ENCODE data around the gene ETV4.

DNA sequence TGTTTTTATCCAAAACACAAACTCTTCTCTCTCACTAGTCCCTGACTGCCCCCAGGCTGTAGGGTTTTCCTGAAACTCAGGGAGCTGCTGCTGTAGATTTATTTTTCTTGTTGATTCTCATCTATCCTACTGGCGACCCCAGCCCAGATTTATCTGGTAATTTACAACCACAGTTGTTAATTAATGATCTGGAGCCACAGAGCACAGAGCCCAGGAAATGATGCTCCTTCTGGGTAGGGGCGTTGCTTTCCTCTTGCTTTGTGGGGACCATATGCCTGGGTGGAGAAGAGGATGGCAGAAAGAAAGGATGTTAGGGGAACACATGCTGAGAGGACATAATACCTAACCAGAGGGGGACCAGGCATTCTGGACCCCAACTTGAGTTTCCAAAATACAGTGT, 7.4 kb upstream of the ETV4 start:
- TF ChIP-seq, protein P1, sequence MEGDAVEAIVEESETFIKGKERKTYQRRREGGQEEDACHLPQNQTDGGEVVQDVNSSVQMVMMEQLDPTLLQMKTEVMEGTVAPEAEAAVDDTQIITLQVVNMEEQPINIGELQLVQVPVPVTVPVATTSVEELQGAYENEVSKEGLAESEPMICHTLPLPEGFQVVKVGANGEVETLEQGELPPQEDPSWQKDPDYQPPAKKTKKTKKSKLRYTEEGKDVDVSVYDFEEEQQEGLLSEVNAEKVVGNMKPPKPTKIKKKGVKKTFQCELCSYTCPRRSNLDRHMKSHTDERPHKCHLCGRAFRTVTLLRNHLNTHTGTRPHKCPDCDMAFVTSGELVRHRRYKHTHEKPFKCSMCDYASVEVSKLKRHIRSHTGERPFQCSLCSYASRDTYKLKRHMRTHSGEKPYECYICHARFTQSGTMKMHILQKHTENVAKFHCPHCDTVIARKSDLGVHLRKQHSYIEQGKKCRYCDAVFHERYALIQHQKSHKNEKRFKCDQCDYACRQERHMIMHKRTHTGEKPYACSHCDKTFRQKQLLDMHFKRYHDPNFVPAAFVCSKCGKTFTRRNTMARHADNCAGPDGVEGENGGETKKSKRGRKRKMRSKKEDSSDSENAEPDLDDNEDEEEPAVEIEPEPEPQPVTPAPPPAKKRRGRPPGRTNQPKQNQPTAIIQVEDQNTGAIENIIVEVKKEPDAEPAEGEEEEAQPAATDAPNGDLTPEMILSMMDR (IDR thresholded peaks at IDR 0.05): no peak
- no peak for TF ChIP-seq ZNF416 (CRISPR knock-in tag; IDR thresholded peaks at IDR 0.05)
- no peak for TF ChIP-seq CREM (CRISPR knock-in tag; IDR thresholded peaks at IDR 0.05)
- TF ChIP-seq ZNF317 (CRISPR knock-in tag; IDR thresholded peaks at IDR 0.05; ENCODE audit: borderline replicate concordance, low read depth): no peak
- TF ChIP-seq, protein P2, sequence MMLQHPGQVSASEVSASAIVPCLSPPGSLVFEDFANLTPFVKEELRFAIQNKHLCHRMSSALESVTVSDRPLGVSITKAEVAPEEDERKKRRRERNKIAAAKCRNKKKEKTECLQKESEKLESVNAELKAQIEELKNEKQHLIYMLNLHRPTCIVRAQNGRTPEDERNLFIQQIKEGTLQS (CRISPR knock-in tag; conservative IDR thresholded peaks at IDR 0.05): no peak
- TF ChIP-seq, protein P3, sequence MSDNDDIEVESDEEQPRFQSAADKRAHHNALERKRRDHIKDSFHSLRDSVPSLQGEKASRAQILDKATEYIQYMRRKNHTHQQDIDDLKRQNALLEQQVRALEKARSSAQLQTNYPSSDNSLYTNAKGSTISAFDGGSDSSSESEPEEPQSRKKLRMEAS (CRISPR knock-in tag; IDR thresholded peaks at IDR 0.05): no peak
- TF ChIP-seq, protein P4, sequence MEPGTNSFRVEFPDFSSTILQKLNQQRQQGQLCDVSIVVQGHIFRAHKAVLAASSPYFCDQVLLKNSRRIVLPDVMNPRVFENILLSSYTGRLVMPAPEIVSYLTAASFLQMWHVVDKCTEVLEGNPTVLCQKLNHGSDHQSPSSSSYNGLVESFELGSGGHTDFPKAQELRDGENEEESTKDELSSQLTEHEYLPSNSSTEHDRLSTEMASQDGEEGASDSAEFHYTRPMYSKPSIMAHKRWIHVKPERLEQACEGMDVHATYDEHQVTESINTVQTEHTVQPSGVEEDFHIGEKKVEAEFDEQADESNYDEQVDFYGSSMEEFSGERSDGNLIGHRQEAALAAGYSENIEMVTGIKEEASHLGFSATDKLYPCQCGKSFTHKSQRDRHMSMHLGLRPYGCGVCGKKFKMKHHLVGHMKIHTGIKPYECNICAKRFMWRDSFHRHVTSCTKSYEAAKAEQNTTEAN (CRISPR knock-in tag; IDR thresholded peaks at IDR 0.05): no peak
- TF ChIP-seq ZBTB21 (CRISPR knock-in tag; IDR thresholded peaks at IDR 0.05; ENCODE audit: borderline replicate concordance): no peak
- TF ChIP-seq, protein P5, sequence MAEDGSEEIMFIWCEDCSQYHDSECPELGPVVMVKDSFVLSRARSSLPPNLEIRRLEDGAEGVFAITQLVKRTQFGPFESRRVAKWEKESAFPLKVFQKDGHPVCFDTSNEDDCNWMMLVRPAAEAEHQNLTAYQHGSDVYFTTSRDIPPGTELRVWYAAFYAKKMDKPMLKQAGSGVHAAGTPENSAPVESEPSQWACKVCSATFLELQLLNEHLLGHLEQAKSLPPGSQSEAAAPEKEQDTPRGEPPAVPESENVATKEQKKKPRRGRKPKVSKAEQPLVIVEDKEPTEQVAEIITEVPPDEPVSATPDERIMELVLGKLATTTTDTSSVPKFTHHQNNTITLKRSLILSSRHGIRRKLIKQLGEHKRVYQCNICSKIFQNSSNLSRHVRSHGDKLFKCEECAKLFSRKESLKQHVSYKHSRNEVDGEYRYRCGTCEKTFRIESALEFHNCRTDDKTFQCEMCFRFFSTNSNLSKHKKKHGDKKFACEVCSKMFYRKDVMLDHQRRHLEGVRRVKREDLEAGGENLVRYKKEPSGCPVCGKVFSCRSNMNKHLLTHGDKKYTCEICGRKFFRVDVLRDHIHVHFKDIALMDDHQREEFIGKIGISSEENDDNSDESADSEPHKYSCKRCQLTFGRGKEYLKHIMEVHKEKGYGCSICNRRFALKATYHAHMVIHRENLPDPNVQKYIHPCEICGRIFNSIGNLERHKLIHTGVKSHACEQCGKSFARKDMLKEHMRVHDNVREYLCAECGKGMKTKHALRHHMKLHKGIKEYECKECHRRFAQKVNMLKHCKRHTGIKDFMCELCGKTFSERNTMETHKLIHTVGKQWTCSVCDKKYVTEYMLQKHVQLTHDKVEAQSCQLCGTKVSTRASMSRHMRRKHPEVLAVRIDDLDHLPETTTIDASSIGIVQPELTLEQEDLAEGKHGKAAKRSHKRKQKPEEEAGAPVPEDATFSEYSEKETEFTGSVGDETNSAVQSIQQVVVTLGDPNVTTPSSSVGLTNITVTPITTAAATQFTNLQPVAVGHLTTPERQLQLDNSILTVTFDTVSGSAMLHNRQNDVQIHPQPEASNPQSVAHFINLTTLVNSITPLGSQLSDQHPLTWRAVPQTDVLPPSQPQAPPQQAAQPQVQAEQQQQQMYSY (CRISPR knock-in tag; IDR thresholded peaks at IDR 0.05): no peak
- TF ChIP-seq FOXJ3 (CRISPR knock-in tag; IDR thresholded peaks at IDR 0.05; ENCODE audit: borderline replicate concordance): no peak
- TF ChIP-seq, protein P6, sequence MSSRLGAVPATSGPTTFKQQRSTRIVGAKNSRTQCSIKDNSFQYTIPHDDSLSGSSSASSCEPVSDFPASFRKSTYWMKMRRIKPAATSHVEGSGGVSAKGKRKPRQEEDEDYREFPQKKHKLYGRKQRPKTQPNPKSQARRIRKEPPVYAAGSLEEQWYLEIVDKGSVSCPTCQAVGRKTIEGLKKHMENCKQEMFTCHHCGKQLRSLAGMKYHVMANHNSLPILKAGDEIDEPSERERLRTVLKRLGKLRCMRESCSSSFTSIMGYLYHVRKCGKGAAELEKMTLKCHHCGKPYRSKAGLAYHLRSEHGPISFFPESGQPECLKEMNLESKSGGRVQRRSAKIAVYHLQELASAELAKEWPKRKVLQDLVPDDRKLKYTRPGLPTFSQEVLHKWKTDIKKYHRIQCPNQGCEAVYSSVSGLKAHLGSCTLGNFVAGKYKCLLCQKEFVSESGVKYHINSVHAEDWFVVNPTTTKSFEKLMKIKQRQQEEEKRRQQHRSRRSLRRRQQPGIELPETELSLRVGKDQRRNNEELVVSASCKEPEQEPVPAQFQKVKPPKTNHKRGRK (CRISPR knock-in tag; IDR thresholded peaks at IDR 0.05; ENCODE audit: borderline replicate concordance): no peak
- no peak for TF ChIP-seq JAZF1 (CRISPR knock-in tag; IDR thresholded peaks at IDR 0.05)
- TF ChIP-seq, protein P7, sequence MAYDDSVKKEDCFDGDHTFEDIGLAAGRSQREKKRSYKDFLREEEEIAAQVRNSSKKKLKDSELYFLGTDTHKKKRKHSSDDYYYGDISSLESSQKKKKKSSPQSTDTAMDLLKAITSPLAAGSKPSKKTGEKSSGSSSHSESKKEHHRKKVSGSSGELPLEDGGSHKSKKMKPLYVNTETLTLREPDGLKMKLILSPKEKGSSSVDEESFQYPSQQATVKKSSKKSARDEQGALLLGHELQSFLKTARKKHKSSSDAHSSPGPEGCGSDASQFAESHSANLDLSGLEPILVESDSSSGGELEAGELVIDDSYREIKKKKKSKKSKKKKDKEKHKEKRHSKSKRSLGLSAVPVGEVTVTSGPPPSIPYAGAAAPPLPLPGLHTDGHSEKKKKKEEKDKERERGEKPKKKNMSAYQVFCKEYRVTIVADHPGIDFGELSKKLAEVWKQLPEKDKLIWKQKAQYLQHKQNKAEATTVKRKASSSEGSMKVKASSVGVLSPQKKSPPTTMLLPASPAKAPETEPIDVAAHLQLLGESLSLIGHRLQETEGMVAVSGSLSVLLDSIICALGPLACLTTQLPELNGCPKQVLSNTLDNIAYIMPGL (CRISPR knock-in tag; IDR thresholded peaks at IDR 0.05): no peak
